HEK293T (cell line): Measurements from ENCODE around the gene PTPRM.

Source experiments
- ARNT ChIP-seq: fragments of 450-650 bp; IDR thresholded peaks from 2 replicates; pipeline ENCODE4 v1.6.1; 2017; ENCODE audit warnings: mild to moderate bottlenecking
- BHLHE40 ChIP-seq: fragments of 450-650 bp; IDR thresholded peaks from 2 replicates; pipeline ENCODE4 v1.6.1; 2016; ENCODE audit warnings: mild to moderate bottlenecking, moderate library complexity, borderline replicate concordance
- ELF4 ChIP-seq: fragments of 450-650 bp; IDR thresholded peaks from 2 replicates; pipeline ENCODE4 v1.6.1; 2017; ENCODE audit warnings: antibody characterized with exemption
- FOXM1 ChIP-seq: fragments of 450-650 bp; IDR thresholded peaks from 2 replicates; pipeline ENCODE4 v1.6.1; 2017; ENCODE audit warnings: mild to moderate bottlenecking, borderline replicate concordance
- HDGF ChIP-seq: fragments of 450-650 bp; IDR thresholded peaks from 2 replicates; pipeline ENCODE4 v1.6.1; 2017; ENCODE audit warnings: antibody characterized with exemption, borderline replicate concordance
- LEF1 ChIP-seq: fragments of 450-650 bp; IDR thresholded peaks from 2 replicates; pipeline ENCODE4 v1.6.1; 2017; ENCODE audit warnings: mild to moderate bottlenecking, borderline replicate concordance
- SP1 ChIP-seq: fragments of 450-650 bp; IDR thresholded peaks from 2 replicates; pipeline ENCODE4 v1.6.1; 2017
- TARDBP ChIP-seq: fragments of 450-650 bp; IDR thresholded peaks from 2 replicates; pipeline ENCODE4 v1.6.1; 2016
- ZNF384 ChIP-seq: fragments of 450-650 bp; IDR thresholded peaks from 2 replicates; pipeline ENCODE4 v1.6.1; 2016
- TF ChIP-seq, protein P1 (sequence below): fragments of 450-650 bp; IDR thresholded peaks from 2 replicates; pipeline ENCODE4 v1.6.1; 2016

DNA sequence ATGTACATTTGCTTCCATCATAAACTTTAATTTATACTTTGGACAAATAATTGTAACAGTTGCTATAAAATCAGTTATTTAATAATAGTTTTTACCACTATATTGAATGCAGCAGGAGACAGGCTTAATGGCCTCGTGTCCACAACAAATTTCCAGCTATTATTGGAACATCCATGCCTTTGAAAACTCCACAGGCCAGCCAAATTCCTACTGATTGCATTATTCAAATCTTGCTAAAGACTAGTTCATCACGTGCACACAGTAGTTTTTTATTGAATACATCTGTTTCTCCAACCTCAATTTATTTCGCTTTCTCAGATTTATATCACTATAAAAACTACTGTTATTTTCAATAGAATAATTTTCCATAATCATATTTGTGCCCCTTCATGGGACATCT is 18.4 kb upstream of the PTPRM start:
- TF ChIP-seq ZNF384 (no peak), TARDBP (no peak), LEF1 (no peak), ELF4 (no peak), SP1 (no peak), ARNT (no peak), BHLHE40 (no peak), FOXM1 (no peak), HDGF (no peak)
- TF ChIP-seq, protein P1, sequence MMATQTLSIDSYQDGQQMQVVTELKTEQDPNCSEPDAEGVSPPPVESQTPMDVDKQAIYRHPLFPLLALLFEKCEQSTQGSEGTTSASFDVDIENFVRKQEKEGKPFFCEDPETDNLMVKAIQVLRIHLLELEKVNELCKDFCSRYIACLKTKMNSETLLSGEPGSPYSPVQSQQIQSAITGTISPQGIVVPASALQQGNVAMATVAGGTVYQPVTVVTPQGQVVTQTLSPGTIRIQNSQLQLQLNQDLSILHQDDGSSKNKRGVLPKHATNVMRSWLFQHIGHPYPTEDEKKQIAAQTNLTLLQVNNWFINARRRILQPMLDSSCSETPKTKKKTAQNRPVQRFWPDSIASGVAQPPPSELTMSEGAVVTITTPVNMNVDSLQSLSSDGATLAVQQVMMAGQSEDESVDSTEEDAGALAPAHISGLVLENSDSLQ: no peak
